ENCODE results near the gene CPSF2.

GRCh38 chr14:92093320-92093719, 28.4 kb upstream of the CPSF2 start:
- TF ChIP-seq SMARCA5 (IDR thresholded peaks at IDR 0.05) (no peak), POLR2A (IDR thresholded peaks at IDR 0.05; ENCODE audit: low read depth, low read length) (no peak), CTCF (IDR thresholded peaks at IDR 0.05 in 2 of 3, conservative IDR thresholded peaks at IDR 0.05 in 1 of 3; ENCODE audit: control insufficient read depth in 2 of 3, extremely low read depth in 1 of 3, insufficient read depth in 1 of 3, low read depth in 3 of 3, low read length in 3 of 3) (peak in 2 of 3 experiments; percentile 31 to 54; a peak in 3 of 6 replicates), CREB1 (IDR thresholded peaks at IDR 0.05; ENCODE audit: low read depth) (no peak)

Measured in GM12878 (cell line).